ENCODE measurements around the gene ZNF200.

GRCh38 chr16:3212567-3212966 lies 22.4 kb downstream of the ZNF200 start:
- TF ChIP-seq CTCF (IDR thresholded peaks at IDR 0.05) = no peak
- no peak for TF ChIP-seq ZFX (IDR thresholded peaks at IDR 0.05; ENCODE audit: borderline replicate concordance)

All from 22Rv1 (cell line).